Dermis microvascular lymphatic vessel endothelial cell (primary cell): Measurements from ENCODE around the gene IL10RA. TPM values are rescaled to one million over a fixed set of nuclear protein-coding genes. Genes with fewer than 3 reads are reported as not detected.

Experiments
- DNase-seq, 2 donors: peaks; one replicate each; pipeline versions ENCODE4 v3.0.0 to v3.0.0-alpha.2; 2010; ENCODE audit warnings: low read depth in 2 of 2
- total RNA-seq: library from RNA; depleted of rRNA; stranded (reverse); fragments of >200 nt; gene quantifications from 2 replicates; pipeline ENCODE4 v1.2.1, GENCODE V29; 2014

The IL10RA gene
- total RNA-seq, 1 donor from 2014 or later: not detected

DNA sequence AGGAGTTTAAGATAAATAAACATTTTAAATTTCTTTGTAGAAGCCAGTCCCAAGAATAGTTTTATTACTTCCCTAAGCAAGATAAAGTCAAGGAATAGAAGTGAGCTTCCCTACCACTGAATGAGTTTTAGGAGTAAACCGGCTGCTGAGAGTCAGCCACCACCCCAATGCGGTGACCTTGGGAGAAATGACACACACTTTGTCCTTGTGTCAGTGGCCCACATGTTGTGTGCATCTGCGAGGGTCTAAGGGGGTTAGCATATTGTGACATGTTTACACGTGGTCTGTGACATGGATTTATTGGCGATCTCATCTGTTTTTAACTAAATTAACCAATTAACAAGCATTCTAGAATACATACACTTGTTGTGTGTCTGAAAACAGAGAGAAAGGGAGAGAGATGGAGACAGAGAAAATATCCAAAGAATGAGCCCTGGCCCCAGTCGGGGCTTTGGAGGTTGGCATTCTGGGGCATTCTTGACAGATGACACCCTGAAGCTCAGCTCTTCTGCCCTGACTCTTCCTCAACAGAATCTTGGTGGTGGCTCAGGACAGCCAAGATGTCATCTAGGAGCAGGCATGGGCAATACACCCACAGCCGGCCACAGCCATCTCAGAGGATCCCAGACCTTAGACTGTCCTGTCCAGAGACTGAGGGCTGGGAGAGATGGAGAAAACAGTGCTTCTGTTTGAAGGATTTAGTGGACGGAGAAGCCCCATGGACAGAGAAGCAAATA, 60.9 kb downstream of the IL10RA start:
- no peak for DNase-seq

DNA sequence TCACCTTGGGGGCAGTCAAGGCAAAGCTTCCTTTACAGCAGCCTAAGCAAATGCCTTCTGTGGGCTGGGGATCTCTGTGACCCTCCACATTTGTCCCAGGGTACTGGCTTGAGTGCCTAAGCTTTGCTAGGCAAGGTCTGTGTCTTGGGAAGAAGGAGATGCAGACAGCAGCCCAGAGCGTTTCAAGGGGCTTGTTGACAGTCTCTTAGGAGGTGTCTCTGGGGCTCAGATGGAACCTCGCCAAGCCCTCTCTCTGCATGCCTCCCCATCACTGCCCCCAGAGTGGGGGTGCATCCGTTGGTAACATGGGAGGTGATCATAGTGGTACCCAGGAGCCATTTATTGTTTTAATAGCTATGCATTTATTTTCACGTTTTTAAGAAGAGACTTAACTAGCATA, 61.6 kb downstream of the IL10RA start:
- DNase-seq: no peak

DNA sequence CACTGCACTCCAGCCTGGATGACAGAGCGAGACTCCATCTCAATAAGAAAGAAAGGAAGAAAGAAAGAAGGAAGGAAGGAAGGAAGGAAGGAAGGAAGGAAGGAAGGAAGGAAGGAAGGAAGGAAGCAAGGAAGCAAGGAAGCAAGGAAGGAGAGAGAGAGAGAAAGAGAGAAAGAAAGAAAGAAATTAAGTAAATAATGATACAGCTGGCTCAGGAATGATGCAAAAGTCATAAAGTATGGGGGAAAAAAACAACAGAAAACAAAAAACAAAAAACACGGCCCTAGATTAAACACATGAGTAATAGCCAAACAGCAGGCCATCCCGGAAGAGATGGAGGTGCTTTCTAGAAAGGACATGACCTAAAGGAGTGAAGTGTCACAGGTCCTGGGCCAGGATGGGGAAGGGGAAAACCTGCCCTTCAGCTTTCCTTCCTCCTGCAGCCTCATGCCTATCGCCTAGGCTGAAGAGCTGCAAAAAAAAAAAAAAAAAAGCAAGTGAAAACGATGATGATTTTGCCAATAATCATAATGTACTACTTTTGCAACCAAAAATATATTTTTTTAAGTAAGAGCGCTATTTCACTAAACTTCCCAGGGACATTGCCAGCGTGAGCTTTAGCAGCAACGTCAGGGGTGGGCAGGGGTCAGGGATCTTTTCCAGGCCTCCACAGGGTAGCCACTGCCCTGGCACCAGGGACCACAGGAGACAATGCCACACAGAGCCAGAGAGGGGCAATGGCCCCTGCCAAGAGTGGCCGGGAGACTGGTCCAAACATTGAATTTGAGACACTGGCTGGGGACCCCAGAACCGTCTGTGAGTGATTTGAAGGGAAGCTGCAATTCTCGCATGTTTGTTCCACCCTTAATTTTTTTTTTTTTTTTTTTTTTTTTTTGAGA, 62.5 kb downstream of the IL10RA start:
- DNase-seq: no peak

DNA sequence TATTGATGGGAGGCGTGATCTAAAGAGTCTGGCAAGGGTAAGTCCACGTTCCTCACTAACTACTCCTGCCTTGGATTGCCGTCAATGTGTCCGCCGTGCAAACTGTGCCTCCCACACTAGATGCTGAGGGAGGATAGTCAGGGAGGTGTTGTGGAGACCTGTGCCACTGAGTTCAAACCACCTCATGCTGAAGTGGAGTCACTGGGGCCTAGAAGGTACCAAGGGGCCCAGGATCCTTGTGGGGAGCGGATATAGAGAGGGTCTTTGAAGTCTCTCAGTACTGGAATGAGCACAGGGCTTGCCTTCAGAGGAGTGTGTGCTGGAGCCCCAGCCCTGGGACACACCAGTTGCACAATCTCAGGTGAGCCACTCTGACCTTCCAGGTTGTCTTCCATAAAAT, 63.6 kb downstream of the IL10RA start:
- no peak for DNase-seq

DNA sequence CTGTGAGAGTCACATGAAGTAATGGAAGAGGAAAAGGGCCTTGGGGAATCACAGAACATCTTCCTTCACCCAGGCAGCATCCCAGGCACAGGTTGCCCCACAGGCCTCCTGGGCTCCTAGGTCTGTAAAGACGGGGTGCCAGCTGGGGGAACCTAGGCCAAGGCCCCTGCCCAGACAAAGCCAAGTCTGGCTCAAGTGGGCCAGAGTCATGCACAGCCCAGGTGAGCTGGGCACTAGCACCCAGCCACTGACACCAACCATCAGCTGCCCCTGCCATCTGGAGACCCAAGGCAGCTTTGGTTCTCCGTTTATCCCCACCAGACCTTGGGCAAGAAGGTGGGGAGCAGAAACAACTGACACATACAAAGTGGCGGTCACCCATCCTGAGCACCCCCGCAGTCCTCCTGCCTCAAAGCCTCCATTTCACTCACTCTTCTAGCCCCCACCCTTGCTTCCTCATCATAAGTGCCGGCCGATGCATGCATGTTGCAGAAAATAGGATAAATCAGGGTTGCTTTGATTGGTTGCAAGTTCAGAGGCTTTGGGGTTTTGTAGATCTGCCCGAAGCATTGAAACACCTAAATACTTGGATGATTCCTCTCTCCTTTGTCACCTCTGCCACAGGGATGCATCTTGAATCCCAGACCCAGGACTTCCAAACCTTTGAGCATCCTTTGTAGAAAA, 64.2 kb downstream of the IL10RA start:
- no peak for DNase-seq

Other genes starting within 250 kb of the IL10RA start
- gene DSCAML1, start 189.2 kb upstream of the IL10RA start, total RNA-seq: not detected in 2 replicates
- 0.64 and 1.5 TPM in 2 replicates for gene FXYD2, start 161.7 kb upstream of the IL10RA start, total RNA-seq
- 0.51 and 7.3 TPM in 2 replicates for gene FXYD6, start 109.7 kb upstream of the IL10RA start, total RNA-seq
- not detected in 2 replicates for gene TMPRSS13, start 57.0 kb upstream of the IL10RA start, total RNA-seq
- gene TMPRSS4, start 90.7 kb downstream of the IL10RA start, total RNA-seq: not detected in 2 replicates
- not detected in 2 replicates for gene SMIM35, start 100.6 kb downstream of the IL10RA start, total RNA-seq
- under 0.01 TPM in 2 replicates for gene SCN4B, start 166.4 kb downstream of the IL10RA start, total RNA-seq
- not detected in 2 replicates for gene SCN2B, start 190.2 kb downstream of the IL10RA start, total RNA-seq
- gene JAML, start 238.6 kb downstream of the IL10RA start, total RNA-seq: under 0.01 and 0.13 TPM in 2 replicates